ENCODE measurements around the gene A3GALT2. TPM values are rescaled to one million over a fixed set of nuclear protein-coding genes. Genes with fewer than 3 reads are reported as not detected.

The A3GALT2 gene
- polyA plus RNA-seq, 3 donors = not detected

- Histone ChIP-seq H3K9ac (ENCODE audit: insufficient read depth, low read length, poor library complexity, severe bottlenecking) (no peak overlapping the region), H3K36me3 (replicated peaks in 1 of 2; ENCODE audit: control insufficient read depth in 1 of 2, insufficient read depth in 2 of 2, low read length in 2 of 2) (peaks cover 61 to 77% of the 10 kb centered on the region in 2 donors), H3K4me2 (replicated peaks; ENCODE audit: extremely low read depth, low read length, poor library complexity, severe bottlenecking) (no peak overlapping the region), H3K9me3 (replicated peaks in 1 of 2; ENCODE audit: control insufficient read depth in 1 of 2, insufficient read depth in 1 of 2, low read length in 2 of 2) (no peaks in the 10 kb centered on the region), H3K4me1 (ENCODE audit: control insufficient read depth in 1 of 2, insufficient read depth in 2 of 2, low read length in 2 of 2) (peaks cover 5 to 9% of the 10 kb centered on the region in 2 donors), H3K27ac (ENCODE audit: low read depth in 1 of 2, low read length in 2 of 2) (no peak overlapping the region), H4K20me1 (ENCODE audit: insufficient read depth, low read length) (peaks cover 48% of the 10 kb centered on the region), H3K27me3 (ENCODE audit: control insufficient read depth in 2 of 2, insufficient read depth in 2 of 2, low read length in 2 of 2) (no peaks in the 10 kb centered on the region), H3K79me2 (ENCODE audit: insufficient read depth, low read length) (no peaks in the 10 kb centered on the region), H3K4me3 (replicated peaks in 1 of 3; ENCODE audit: low read depth in 2 of 3, low read length in 3 of 3) (no peak overlapping the region), H2AFZ (ENCODE audit: insufficient read depth, low read depth, low read length, poor library complexity, severe bottlenecking) (no peak overlapping the region)
- Mint-ChIP-seq H3K27me3 (ENCODE audit: low read depth in 3 of 3) (no peaks in the 10 kb centered on the region), H3K4me1 (peaks cover 5% of the 10 kb centered on the region), H3K27ac (no peak overlapping the region), H3K4me3 (no peak overlapping the region), H3K36me3 (peaks cover 71 to 77% of the 10 kb centered on the region in 2 donors), H3K9me3 (no peaks in the 10 kb centered on the region)
- DNase-seq = peak; percentile 74 to 79 (median 76)
- 70% methylated on average over 6 of the region's 12 CpGs for WGBS (ENCODE audit: insufficient coverage)
- intact Hi-C loops (cut with micrococcal nuclease) = loop anchor here (1.0 to 5.0 kb wide), 4 partner anchors 71 to 177 kb away; partner anchors contain the start of gene ZSCAN20 (in 1 of the 2)
- TF ChIP-seq CTCF (IDR thresholded peaks at IDR 0.05) = peak; percentile 96
Observed at GRCh38 chr1:33295450-33296081, 25.3 kb downstream of the A3GALT2 start.

- H2AFZ ChIP-seq (ENCODE audit: insufficient read depth, low read depth, low read length, poor library complexity, severe bottlenecking) = no peak overlapping the region
- no peak overlapping the region for H3K4me2 ChIP-seq (replicated peaks; ENCODE audit: extremely low read depth, low read length, poor library complexity, severe bottlenecking)
- peaks cover 48% of the 10 kb centered on the region for H4K20me1 ChIP-seq (ENCODE audit: insufficient read depth, low read length)
- H3K9ac ChIP-seq (ENCODE audit: insufficient read depth, low read length, poor library complexity, severe bottlenecking) = no peak overlapping the region
- H3K79me2 ChIP-seq (ENCODE audit: insufficient read depth, low read length) = no peaks in the 10 kb centered on the region
- peaks cover 58 to 71% of the 10 kb centered on the region in 2 donors for H3K36me3 ChIP-seq (replicated peaks in 1 of 2; ENCODE audit: control insufficient read depth in 1 of 2, insufficient read depth in 2 of 2, low read length in 2 of 2)
- no peaks in the 10 kb centered on the region for H3K9me3 ChIP-seq (replicated peaks in 1 of 2; ENCODE audit: control insufficient read depth in 1 of 2, insufficient read depth in 1 of 2, low read length in 2 of 2)
- 96% methylated on average over 11 of the region's 15 CpGs for WGBS (ENCODE audit: insufficient coverage)
- Mint-ChIP-seq H3K9me3 (no peaks in the 10 kb centered on the region), H3K27me3 (ENCODE audit: low read depth in 3 of 3) (no peaks in the 10 kb centered on the region), H3K36me3 (peaks cover 67 to 74% of the 10 kb centered on the region in 2 donors), H3K27ac (no peak overlapping the region), H3K4me3 (no peak overlapping the region), H3K4me1 (peaks cover 1% of the 10 kb centered on the region)
- intact Hi-C loops (cut with micrococcal nuclease) = loop anchor here (1.0 to 5.0 kb wide), 4 partner anchors 72 to 177 kb away; partner anchors contain the start of gene ZSCAN20 (in 1 of the 2)
- no peak overlapping the region for H3K4me3 ChIP-seq (replicated peaks in 1 of 3; ENCODE audit: low read depth in 2 of 3, low read length in 3 of 3)
- no peaks in the 10 kb centered on the region for H3K27me3 ChIP-seq (ENCODE audit: control insufficient read depth in 2 of 2, insufficient read depth in 2 of 2, low read length in 2 of 2)
- DNase-seq = no peak
- H3K4me1 ChIP-seq (ENCODE audit: control insufficient read depth in 1 of 2, insufficient read depth in 2 of 2, low read length in 2 of 2) = peaks cover 3 to 6% of the 10 kb centered on the region in 2 donors
- no peak overlapping the region for H3K27ac ChIP-seq (ENCODE audit: low read depth in 1 of 2, low read length in 2 of 2)
- TF ChIP-seq CTCF (IDR thresholded peaks at IDR 0.05) = no peak
Observed at GRCh38 chr1:33295023-33295422, 25.9 kb downstream of the A3GALT2 start.

Data from CD14-positive monocyte (primary cell).